HG03196 (cell line): Measurements from ENCODE around the gene KLHL17.

ENCODE experiments used
- ATAC-seq: cut with Tn5 transposase; IDR thresholded peaks from one replicate; pipeline ENCODE4 v1.9.1; 2021; ENCODE audit not compliant: unreplicated experiment

Gene KLHL17

GRCh38 chr1:950268-950667 lies 10.1 kb upstream of the KLHL17 start:
- no peak for ATAC-seq

GRCh38 chr1:950881-951280 lies 9.5 kb upstream of the KLHL17 start:
- ATAC-seq: no peak

GRCh38 chr1:951364-951763 lies 9.0 kb upstream of the KLHL17 start:
- no peak for ATAC-seq

GRCh38 chr1:952201-952600 lies 8.2 kb upstream of the KLHL17 start:
- no peak for ATAC-seq

- no peak for ATAC-seq
Measured at GRCh38 chr1:952603-953002, 7.8 kb upstream of the KLHL17 start.

- ATAC-seq: no peak
Measured at GRCh38 chr1:953524-954320, 6.7 kb upstream of the KLHL17 start.

GRCh38 chr1:954927-955326 lies 5.5 kb upstream of the KLHL17 start:
- no peak for ATAC-seq

- ATAC-seq: no peak
Measured at GRCh38 chr1:955474-955873, 4.9 kb upstream of the KLHL17 start.

GRCh38 chr1:956636-957035 lies 3.7 kb upstream of the KLHL17 start:
- ATAC-seq: no peak

- peak; percentile 42 for ATAC-seq
Measured at GRCh38 chr1:958823-959730, 1.3 kb upstream of the KLHL17 start, which contains the start of gene NOC2L. Gene NOC2L (minus strand): TSS chr1:959256. CDS start chr1:959240, 16 bp downstream.

- ATAC-seq: no peak
Measured at GRCh38 chr1:959731-960362, 537 bp upstream of the KLHL17 start.

GRCh38 chr1:961132-961669 lies 817 bp downstream of the KLHL17 start:
- no peak for ATAC-seq

GRCh38 chr1:962381-963300 lies 2.3 kb downstream of the KLHL17 start:
- no peak for ATAC-seq

- no peak for ATAC-seq
Measured at GRCh38 chr1:963301-963651, 2.9 kb downstream of the KLHL17 start.

GRCh38 chr1:963746-964525 lies 3.6 kb downstream of the KLHL17 start:
- no peak for ATAC-seq

- no peak for ATAC-seq
Measured at GRCh38 chr1:964691-965525, 4.5 kb downstream of the KLHL17 start.

- ATAC-seq: no peak
Measured at GRCh38 chr1:965526-966134, 5.2 kb downstream of the KLHL17 start.

GRCh38 chr1:966135-966703 lies 5.8 kb downstream of the KLHL17 start, which contains the start of gene PLEKHN1:
Gene PLEKHN1 (plus strand): TSS chr1:966482. CDS start chr1:966532, 50 bp downstream.
- peak; percentile 20 for ATAC-seq
